GM12874 (cell line): Measurements from ENCODE around the gene HUNK.

Experiments used
- CTCF ChIP-seq: IDR thresholded peaks from 2 replicates; pipeline ENCODE4 v1.5.1; 2011; ENCODE audit warnings: low read depth, mild to moderate bottlenecking, control low read depth, low read length, moderate library complexity; ENCODE audit not compliant: insufficient read depth

Gene HUNK

GRCh38 chr21:31892686-31893085, 19.9 kb downstream of the HUNK start:
- TF ChIP-seq CTCF: no peak

- no peak for TF ChIP-seq CTCF
Observed at GRCh38 chr21:31893851-31894415, 21.1 kb downstream of the HUNK start.

GRCh38 chr21:31894457-31894856, 21.6 kb downstream of the HUNK start:
- TF ChIP-seq CTCF: no peak

- no peak for TF ChIP-seq CTCF
Observed at GRCh38 chr21:31895077-31895835, 22.4 kb downstream of the HUNK start.

- no peak for TF ChIP-seq CTCF
Observed at GRCh38 chr21:31896019-31896418, 23.2 kb downstream of the HUNK start.

- TF ChIP-seq CTCF: no peak
Observed at GRCh38 chr21:31897311-31897710, 24.5 kb downstream of the HUNK start.

GRCh38 chr21:31898933-31899630, 26.3 kb downstream of the HUNK start:
- TF ChIP-seq CTCF: no peak
